Ovary (tissue), 3 donors: ENCODE measurements around the gene TCF7.

Source experiments
- POLR2A ChIP-seq: fragments of 450-650 bp; IDR thresholded peaks from one replicate; pipeline ENCODE4 v1.6.1; 2017; ENCODE audit warnings: antibody characterized with exemption, mild to moderate bottlenecking, moderate library complexity
- TF ChIP-seq, protein P1 (sequence below), 3 donors: fragments of 450-650 bp in 2 of 3; fragments of 200-600 bp in 1 of 3; IDR thresholded peaks; one replicate each; pipeline versions ENCODE4 v1.5.1 to v1.8.0; 2016 to 2022; ENCODE audit warnings: antibody characterized with exemption in 3 of 3, mild to moderate bottlenecking in 1 of 3
- donor health status: DM: no; HTN: no; CAD: no.

DNA sequence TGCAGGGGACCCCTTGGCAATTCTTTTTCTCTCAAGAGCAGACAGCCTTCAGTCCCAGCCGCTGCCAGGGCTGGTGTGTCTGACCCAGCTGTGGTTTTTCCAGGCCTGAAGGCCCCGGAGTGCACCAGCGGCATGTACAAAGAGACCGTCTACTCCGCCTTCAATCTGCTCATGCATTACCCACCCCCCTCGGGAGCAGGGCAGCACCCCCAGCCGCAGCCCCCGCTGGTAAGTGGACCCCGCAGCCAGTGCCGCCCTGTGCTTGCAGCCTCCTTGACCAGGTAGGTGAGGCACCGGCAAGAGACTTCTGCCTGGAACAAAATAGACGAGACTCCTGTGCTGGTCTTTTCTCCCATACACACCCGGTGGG lies 1.3 kb downstream of the TCF7 start:
- TF ChIP-seq, protein P1, sequence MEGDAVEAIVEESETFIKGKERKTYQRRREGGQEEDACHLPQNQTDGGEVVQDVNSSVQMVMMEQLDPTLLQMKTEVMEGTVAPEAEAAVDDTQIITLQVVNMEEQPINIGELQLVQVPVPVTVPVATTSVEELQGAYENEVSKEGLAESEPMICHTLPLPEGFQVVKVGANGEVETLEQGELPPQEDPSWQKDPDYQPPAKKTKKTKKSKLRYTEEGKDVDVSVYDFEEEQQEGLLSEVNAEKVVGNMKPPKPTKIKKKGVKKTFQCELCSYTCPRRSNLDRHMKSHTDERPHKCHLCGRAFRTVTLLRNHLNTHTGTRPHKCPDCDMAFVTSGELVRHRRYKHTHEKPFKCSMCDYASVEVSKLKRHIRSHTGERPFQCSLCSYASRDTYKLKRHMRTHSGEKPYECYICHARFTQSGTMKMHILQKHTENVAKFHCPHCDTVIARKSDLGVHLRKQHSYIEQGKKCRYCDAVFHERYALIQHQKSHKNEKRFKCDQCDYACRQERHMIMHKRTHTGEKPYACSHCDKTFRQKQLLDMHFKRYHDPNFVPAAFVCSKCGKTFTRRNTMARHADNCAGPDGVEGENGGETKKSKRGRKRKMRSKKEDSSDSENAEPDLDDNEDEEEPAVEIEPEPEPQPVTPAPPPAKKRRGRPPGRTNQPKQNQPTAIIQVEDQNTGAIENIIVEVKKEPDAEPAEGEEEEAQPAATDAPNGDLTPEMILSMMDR (IDR thresholded peaks at IDR 0.05) = no peak
- TF ChIP-seq POLR2A = no peak
